Mesenchymal stem cell (in vitro differentiated cells and primary cell): ENCODE data around the gene RAB7B.

Source experiments
- DNase-seq: peaks from one replicate; pipeline ENCODE4 v3.0.0-alpha.2; 2013
- H2AFZ ChIP-seq: one replicate; pipeline ENCODE4 v1.6.1; 2013; ENCODE audit warnings: low read depth, mild to moderate bottlenecking, control low read depth, inconsistent platforms, low read length, moderate library complexity
- H2AK5ac ChIP-seq: 2 replicates; pipeline ENCODE4 v1.6.1; 2013; ENCODE audit warnings: low read length, moderate library complexity, mild to moderate bottlenecking, inconsistent platforms; ENCODE audit not compliant: severe bottlenecking
- H2BK120ac ChIP-seq: one replicate; pipeline ENCODE4 v1.6.1; 2013; ENCODE audit warnings: low read depth, mild to moderate bottlenecking, inconsistent platforms, low read length, moderate library complexity
- H2BK12ac ChIP-seq, 2 experiments: one replicate each; pipeline ENCODE4 v1.6.1; 2013; ENCODE audit warnings: inconsistent platforms in 2 of 2, low read length in 2 of 2, mild to moderate bottlenecking in 2 of 2, moderate library complexity in 2 of 2, control low read depth in 1 of 2
- H2BK15ac ChIP-seq: one replicate; pipeline ENCODE4 v1.6.1; 2013; ENCODE audit warnings: mild to moderate bottlenecking, low read depth, inconsistent platforms; ENCODE audit not compliant: poor library complexity, severe bottlenecking
- H2BK5ac ChIP-seq: 2 replicates; pipeline ENCODE4 v1.6.1; 2013; ENCODE audit warnings: low read depth, mild to moderate bottlenecking, low read length, control low read depth, inconsistent platforms; ENCODE audit not compliant: poor library complexity, severe bottlenecking
- H3K14ac ChIP-seq, 2 experiments: one replicate each; pipeline ENCODE4 v1.6.1; 2013; ENCODE audit warnings: inconsistent platforms in 2 of 2, low read length in 2 of 2, control low read depth in 1 of 2, mild to moderate bottlenecking in 1 of 2, moderate library complexity in 1 of 2
- H3K18ac ChIP-seq, 2 experiments: one replicate each; pipeline ENCODE4 v1.6.1; 2013; ENCODE audit warnings: inconsistent platforms in 2 of 2, low read length in 2 of 2, control low read depth in 1 of 2, low read depth in 1 of 2, mild to moderate bottlenecking in 1 of 2
- H3K23ac ChIP-seq, 2 experiments: one replicate each; pipeline ENCODE4 v1.6.1; 2013; ENCODE audit warnings: inconsistent platforms in 2 of 2, low read length in 2 of 2, mild to moderate bottlenecking in 2 of 2, moderate library complexity in 2 of 2, control low read depth in 1 of 2
- H3K27ac ChIP-seq: 2 replicates; pipeline ENCODE4 v1.5.1; 2013; ENCODE audit warnings: mild to moderate bottlenecking, moderate library complexity, low read length, control low read depth, inconsistent platforms; ENCODE audit not compliant: poor library complexity, severe bottlenecking
- H3K27me3 ChIP-seq, 2 experiments: 2 replicates each; pipeline versions ENCODE4 v1.6.1 to v1.7.0; 2013; ENCODE audit warnings: low read length in 2 of 2, mild to moderate bottlenecking in 2 of 2, moderate library complexity in 2 of 2, control low read depth in 1 of 2, inconsistent platforms in 1 of 2; ENCODE audit not compliant: control insufficient read depth in 1 of 2, insufficient read depth in 1 of 2
- H3K36me3 ChIP-seq, 2 experiments: 2 replicates each; pipeline versions ENCODE4 v1.6.1 to v1.7.0; 2013; ENCODE audit warnings: low read length in 2 of 2, control low read depth in 1 of 2, inconsistent platforms in 1 of 2, low read depth in 1 of 2, mild to moderate bottlenecking in 1 of 2; ENCODE audit not compliant: insufficient read depth in 2 of 2, control insufficient read depth in 1 of 2
- H3K4ac ChIP-seq, 2 experiments: one replicate each; pipeline ENCODE4 v1.6.1; 2013; ENCODE audit warnings: inconsistent platforms in 2 of 2, low read length in 2 of 2, mild to moderate bottlenecking in 2 of 2, moderate library complexity in 2 of 2, control low read depth in 1 of 2, low read depth in 1 of 2
- H3K4me1 ChIP-seq: 2 replicates; pipeline ENCODE4 v1.6.1; 2013; ENCODE audit warnings: low read depth, low read length, control low read depth; ENCODE audit not compliant: control insufficient read depth, insufficient read depth
- H3K4me2 ChIP-seq: 2 replicates; pipeline ENCODE4 v1.6.1; 2013; ENCODE audit warnings: low read length, mild to moderate bottlenecking, inconsistent platforms; ENCODE audit not compliant: poor library complexity, severe bottlenecking
- H3K4me3 ChIP-seq, 2 experiments: 2 replicates each; pipeline versions ENCODE4 v1.5.1 to v1.7.0; 2013; ENCODE audit warnings: low read length in 2 of 2, mild to moderate bottlenecking in 2 of 2, control low read depth in 1 of 2, low read depth in 1 of 2; ENCODE audit not compliant: insufficient read depth in 1 of 2
- H3K79me1 ChIP-seq: replicated peaks from 2 replicates; pipeline ENCODE4 v1.6.1; 2013; ENCODE audit warnings: mild to moderate bottlenecking, control low read depth, low read length, inconsistent platforms; ENCODE audit not compliant: poor library complexity, severe bottlenecking
- H3K9ac ChIP-seq: 2 replicates; pipeline ENCODE4 v1.7.0; 2013; ENCODE audit warnings: mild to moderate bottlenecking, low read length, moderate library complexity
- H3K9me3 ChIP-seq: 2 replicates; pipeline ENCODE4 v1.7.0; 2013; ENCODE audit warnings: mild to moderate bottlenecking, low read length; ENCODE audit not compliant: control insufficient read depth
- H4K8ac ChIP-seq: one replicate; pipeline ENCODE4 v1.6.1; 2013; ENCODE audit warnings: inconsistent platforms, mild to moderate bottlenecking, low read length, moderate library complexity
- H4K91ac ChIP-seq: one replicate; pipeline ENCODE4 v1.6.1; 2013; ENCODE audit warnings: mild to moderate bottlenecking, low read length, inconsistent platforms
- WGBS: methylation state at CpG from one replicate; pipeline ENCODE4 v1.1.7; 2013; ENCODE audit warnings: mixed read lengths; 5-methylcytosine and 5-hydroxymethylcytosine counted together

Gene RAB7B

GRCh38 chr1:205963352-205964155, 39.6 kb downstream of the RAB7B start:
- H3K36me3 ChIP-seq: no peaks in the 10 kb centered on the region
- H2BK15ac ChIP-seq: no peak overlapping the region
- no peak overlapping the region for H2BK120ac ChIP-seq
- no peak overlapping the region for H4K91ac ChIP-seq
- no peak overlapping the region for H3K4me3 ChIP-seq
- no peak overlapping the region for H4K8ac ChIP-seq
- H3K4me2 ChIP-seq: no peak overlapping the region
- no peaks in the 10 kb centered on the region for H3K79me1 ChIP-seq
- WGBS: 88% methylated on average over 15 of the region's 16 CpGs
- no peak overlapping the region for H3K18ac ChIP-seq
- DNase-seq: peak; percentile 4
- H3K27ac ChIP-seq: no peak overlapping the region
- no peak overlapping the region for H3K23ac ChIP-seq
- no peaks in the 10 kb centered on the region for H3K4me1 ChIP-seq
- no peak overlapping the region for H2AFZ ChIP-seq
- no peak overlapping the region for H2AK5ac ChIP-seq
- H3K4ac ChIP-seq: no peak overlapping the region
- H3K14ac ChIP-seq: no peak overlapping the region
- H2BK12ac ChIP-seq: no peak overlapping the region
- no peak overlapping the region for H3K9ac ChIP-seq
- no peaks in the 10 kb centered on the region for H3K9me3 ChIP-seq
- no peak overlapping the region for H2BK5ac ChIP-seq
- H3K27me3 ChIP-seq: peaks cover 5 to 57% of the 10 kb centered on the region in 2 experiments

- Histone ChIP-seq H3K27ac (no peak overlapping the region), H3K4me2 (no peak overlapping the region), H3K27me3 (peaks cover 5 to 60% of the 10 kb centered on the region in 2 experiments), H2BK12ac (no peak overlapping the region), H3K4ac (no peak overlapping the region), H3K18ac (no peak overlapping the region), H3K36me3 (no peaks in the 10 kb centered on the region), H3K79me1 (no peaks in the 10 kb centered on the region), H3K4me3 (no peak overlapping the region), H3K4me1 (no peaks in the 10 kb centered on the region), H2BK5ac (no peak overlapping the region), H3K9ac (no peak overlapping the region), H4K8ac (no peak overlapping the region), H3K9me3 (no peaks in the 10 kb centered on the region), H2BK15ac (no peak overlapping the region), H4K91ac (no peak overlapping the region), H3K14ac (no peak overlapping the region), H2BK120ac (no peak overlapping the region), H2AK5ac (no peak overlapping the region), H3K23ac (no peak overlapping the region), H2AFZ (no peak overlapping the region)
- DNase-seq: no peak
- 80% methylated on average over 6 of the region's 6 CpGs for WGBS
Measured at GRCh38 chr1:205962821-205963221, 40.4 kb downstream of the RAB7B start.

GRCh38 chr1:205961991-205962820, 41.0 kb downstream of the RAB7B start:
- WGBS: 92% methylated on average over 7 of the region's 9 CpGs
- H2AK5ac ChIP-seq: no peak overlapping the region
- no peak overlapping the region for H3K14ac ChIP-seq
- no peaks in the 10 kb centered on the region for H3K4me1 ChIP-seq
- H4K8ac ChIP-seq: no peak overlapping the region
- no peaks in the 10 kb centered on the region for H3K79me1 ChIP-seq
- H4K91ac ChIP-seq: no peak overlapping the region
- H2BK12ac ChIP-seq: no peak overlapping the region
- no peak overlapping the region for H2BK15ac ChIP-seq
- no peak overlapping the region for H2BK5ac ChIP-seq
- no peaks in the 10 kb centered on the region for H3K9me3 ChIP-seq
- DNase-seq: no peak
- H3K4me3 ChIP-seq: no peak overlapping the region
- no peak overlapping the region for H2AFZ ChIP-seq
- H3K27ac ChIP-seq: no peak overlapping the region
- peaks cover 5 to 62% of the 10 kb centered on the region in 2 experiments for H3K27me3 ChIP-seq
- no peak overlapping the region for H3K23ac ChIP-seq
- H3K9ac ChIP-seq: no peak overlapping the region
- H3K4ac ChIP-seq: no peak overlapping the region
- no peak overlapping the region for H3K4me2 ChIP-seq
- H3K18ac ChIP-seq: no peak overlapping the region
- no peak overlapping the region for H2BK120ac ChIP-seq
- no peaks in the 10 kb centered on the region for H3K36me3 ChIP-seq

GRCh38 chr1:205961405-205961804, 41.8 kb downstream of the RAB7B start:
- Histone ChIP-seq H2BK5ac (no peak overlapping the region), H3K9ac (no peak overlapping the region), H4K8ac (no peak overlapping the region), H2AK5ac (no peak overlapping the region), H3K4me2 (no peak overlapping the region), H3K18ac (no peak overlapping the region), H3K23ac (no peak overlapping the region), H3K14ac (no peak overlapping the region), H3K4me3 (no peak overlapping the region), H3K27me3 (peaks cover 5 to 68% of the 10 kb centered on the region in 2 experiments), H3K9me3 (no peaks in the 10 kb centered on the region), H3K36me3 (no peaks in the 10 kb centered on the region), H4K91ac (no peak overlapping the region), H3K4me1 (no peaks in the 10 kb centered on the region), H2AFZ (no peak overlapping the region), H3K4ac (no peak overlapping the region), H2BK15ac (no peak overlapping the region), H3K79me1 (no peaks in the 10 kb centered on the region), H2BK120ac (no peak overlapping the region), H2BK12ac (no peak overlapping the region), H3K27ac (no peak overlapping the region)
- peak; percentile 14 for DNase-seq
- WGBS: 33% methylated on average over 2 of the region's 2 CpGs
